Stomach (tissue), 4 donors: ENCODE data around the gene AFDN.

Experiments used
- CTCF ChIP-seq, 7 experiments: fragments of 450-650 bp in 4 of 7; fragments of 200-600 bp in 3 of 7; sonication (generic) in 3 of 7; IDR thresholded peaks; one replicate each; pipeline ENCODE4 v1.5.1; 2016 to 2019; ENCODE audit warnings: antibody characterized with exemption in 7 of 7, control low read depth in 2 of 7, mild to moderate bottlenecking in 1 of 7
- EP300 ChIP-seq: sonication (generic); formaldehyde crosslinking; IDR thresholded peaks from one replicate; pipeline ENCODE4 v1.6.1; 2017; ENCODE audit warnings: antibody characterized with exemption
- POLR2A ChIP-seq, 4 donors: fragments of 450-650 bp; IDR thresholded peaks; one replicate each; pipeline ENCODE4 v1.6.1; 2016; ENCODE audit warnings: antibody characterized with exemption in 4 of 4, control low read depth in 2 of 4, mild to moderate bottlenecking in 1 of 4, moderate library complexity in 1 of 4
- POLR2AphosphoS5 ChIP-seq, 3 donors: sonication (generic); formaldehyde crosslinking; IDR thresholded peaks; one replicate each; pipeline ENCODE4 v1.6.1; 2016; ENCODE audit warnings: antibody characterized with exemption in 3 of 3

- no peak for TF ChIP-seq CTCF (IDR thresholded peaks at IDR 0.05)
- TF ChIP-seq POLR2AphosphoS5 (IDR thresholded peaks at IDR 0.05), result no peak
- no peak for TF ChIP-seq EP300
- no peak for TF ChIP-seq POLR2A (IDR thresholded peaks at IDR 0.05)
Observed at GRCh38 chr6:167987396-167988153, 160.9 kb downstream of the AFDN start.
